ENCODE data around the gene SEMA3A. TPM values are rescaled to one million over a fixed set of nuclear protein-coding genes. Genes with fewer than 3 reads are reported as not detected.

SEMA3A gene
- total RNA-seq, 4 donors from 2014 or later: 2.9 to 42.5 (median 25.7) TPM

DNA sequence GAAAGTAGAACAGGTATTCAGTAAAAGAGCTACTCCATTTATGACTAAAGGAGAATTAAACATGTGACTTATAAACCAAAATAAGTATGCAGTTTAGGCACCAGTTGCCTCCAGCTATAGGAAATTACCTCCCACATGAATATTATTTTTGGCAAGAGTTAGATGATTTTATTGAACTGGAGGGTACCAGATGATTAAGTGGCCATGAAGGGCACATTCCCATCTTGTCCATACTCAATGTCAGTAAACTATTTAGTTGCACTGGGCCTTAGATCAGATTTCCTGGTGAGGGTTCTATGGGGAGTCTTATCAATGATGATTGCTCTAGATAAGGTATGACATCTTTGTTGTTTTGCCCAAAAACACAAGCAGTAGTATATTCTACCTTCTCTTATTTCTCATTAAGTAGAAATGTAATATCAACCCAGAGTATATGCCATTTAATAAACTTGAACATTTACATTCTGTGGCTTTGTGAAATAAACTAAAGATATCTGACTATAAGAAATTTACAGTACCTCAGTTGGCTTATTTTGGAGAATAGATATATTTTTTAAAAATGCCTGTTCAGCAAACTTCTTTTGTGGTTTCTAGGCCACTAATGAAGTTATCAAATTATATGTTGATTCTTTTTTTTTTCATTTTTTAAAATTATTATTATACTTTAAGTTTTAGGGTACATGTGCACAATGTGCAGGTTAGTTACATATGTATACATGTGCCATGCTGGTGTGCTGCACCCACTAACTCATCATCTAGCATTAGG lies 145.3 kb downstream of the SEMA3A start:
- TF ChIP-seq, protein P1, sequence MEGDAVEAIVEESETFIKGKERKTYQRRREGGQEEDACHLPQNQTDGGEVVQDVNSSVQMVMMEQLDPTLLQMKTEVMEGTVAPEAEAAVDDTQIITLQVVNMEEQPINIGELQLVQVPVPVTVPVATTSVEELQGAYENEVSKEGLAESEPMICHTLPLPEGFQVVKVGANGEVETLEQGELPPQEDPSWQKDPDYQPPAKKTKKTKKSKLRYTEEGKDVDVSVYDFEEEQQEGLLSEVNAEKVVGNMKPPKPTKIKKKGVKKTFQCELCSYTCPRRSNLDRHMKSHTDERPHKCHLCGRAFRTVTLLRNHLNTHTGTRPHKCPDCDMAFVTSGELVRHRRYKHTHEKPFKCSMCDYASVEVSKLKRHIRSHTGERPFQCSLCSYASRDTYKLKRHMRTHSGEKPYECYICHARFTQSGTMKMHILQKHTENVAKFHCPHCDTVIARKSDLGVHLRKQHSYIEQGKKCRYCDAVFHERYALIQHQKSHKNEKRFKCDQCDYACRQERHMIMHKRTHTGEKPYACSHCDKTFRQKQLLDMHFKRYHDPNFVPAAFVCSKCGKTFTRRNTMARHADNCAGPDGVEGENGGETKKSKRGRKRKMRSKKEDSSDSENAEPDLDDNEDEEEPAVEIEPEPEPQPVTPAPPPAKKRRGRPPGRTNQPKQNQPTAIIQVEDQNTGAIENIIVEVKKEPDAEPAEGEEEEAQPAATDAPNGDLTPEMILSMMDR (IDR thresholded peaks at IDR 0.05; ENCODE audit: low read depth): no peak

- TF ChIP-seq, protein P1 (IDR thresholded peaks at IDR 0.05; ENCODE audit: low read depth): no peak
Measured at GRCh38 chr7:84047085-84047484, 147.5 kb downstream of the SEMA3A start.

DNA sequence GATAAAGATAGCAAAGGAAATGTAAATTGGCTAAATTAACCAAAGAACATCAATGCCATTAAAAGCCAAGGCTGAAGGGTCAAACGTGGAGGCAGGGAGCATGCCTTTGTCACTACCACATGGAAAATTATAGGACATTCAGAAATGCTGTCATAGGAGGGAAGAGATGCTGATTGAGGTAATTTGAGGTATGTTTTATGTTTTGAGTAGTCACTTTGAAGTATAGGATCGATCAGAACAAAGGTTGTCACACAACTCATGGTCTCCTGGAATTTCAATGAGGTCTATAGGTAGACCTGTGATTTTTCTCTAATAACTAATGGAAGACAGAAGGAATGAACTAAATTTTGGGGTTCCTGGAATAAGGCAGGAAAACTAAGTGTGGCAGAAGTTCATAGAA lies 149.8 kb downstream of the SEMA3A start:
- TF ChIP-seq, protein P1 (IDR thresholded peaks at IDR 0.05; ENCODE audit: low read depth): no peak

GRCh38 chr7:84043661-84044191 lies 150.9 kb downstream of the SEMA3A start:
- TF ChIP-seq, protein P1 (IDR thresholded peaks at IDR 0.05; ENCODE audit: low read depth): no peak

GRCh38 chr7:84042110-84042539 lies 152.5 kb downstream of the SEMA3A start:
- TF ChIP-seq, protein P1 (IDR thresholded peaks at IDR 0.05; ENCODE audit: low read depth): no peak

- TF ChIP-seq, protein P1 (IDR thresholded peaks at IDR 0.05; ENCODE audit: low read depth): no peak
Measured at GRCh38 chr7:84041649-84042048, 152.9 kb downstream of the SEMA3A start.

DNA sequence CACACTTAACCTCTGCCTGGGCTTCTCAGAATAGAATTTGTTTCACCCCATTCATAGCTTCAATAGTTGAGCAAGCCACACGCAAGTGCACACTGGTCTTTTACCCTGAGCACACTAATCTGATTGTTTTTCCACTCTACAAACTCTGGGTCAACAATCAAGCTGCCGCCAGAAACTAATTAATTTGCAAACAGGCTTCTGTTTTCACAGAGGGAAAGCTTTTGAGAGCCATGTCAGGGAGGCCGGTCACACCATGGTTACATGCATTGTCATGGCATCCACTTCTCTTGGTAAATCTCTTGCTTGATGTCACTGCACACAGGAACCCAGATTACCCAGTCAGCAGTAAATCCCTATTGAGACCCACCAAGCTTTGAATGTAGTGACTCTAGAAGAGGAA lies 154.2 kb downstream of the SEMA3A start:
- TF ChIP-seq, protein P1 (IDR thresholded peaks at IDR 0.05; ENCODE audit: low read depth): no peak
